GM12872 (cell line): ENCODE data around the gene STXBP1.

Experiments
- CTCF ChIP-seq: IDR thresholded peaks from 3 replicates; pipeline ENCODE4 v1.5.1; 2011; ENCODE audit warnings: low read depth, mild to moderate bottlenecking, low read length, moderate library complexity; ENCODE audit not compliant: insufficient read depth

STXBP1 gene

GRCh38 chr9:127741831-127742434 lies 129.9 kb downstream of the STXBP1 start:
- TF ChIP-seq CTCF = no peak
